Osteoblast (primary cell): ENCODE results near the gene SIX5. TPM values are rescaled to one million over a fixed set of nuclear protein-coding genes. Genes with fewer than 3 reads are reported as not detected.
A peak's percentile ranks its signal among the peaks of the same experiment; 100 is the strongest.

Experiments used
- DNase-seq: peaks from one replicate; pipeline ENCODE4 v3.0.0; 2011; ENCODE audit warnings: low spot score, mixed read lengths; ENCODE audit not compliant: insufficient read length; ENCODE audit errors: missing footprints
- H2AFZ ChIP-seq: 2 replicates; pipeline ENCODE4 v1.6.0; 2011; ENCODE audit warnings: mild to moderate bottlenecking, low read length
- H3K27ac ChIP-seq: 2 replicates; pipeline ENCODE4 v1.5.1; 2011; ENCODE audit warnings: mild to moderate bottlenecking, low read depth, low read length, moderate library complexity
- H3K27me3 ChIP-seq: 2 replicates; pipeline ENCODE4 v1.6.0; 2012; ENCODE audit warnings: mild to moderate bottlenecking, control low read depth, inconsistent platforms, low read length, moderate library complexity; ENCODE audit not compliant: insufficient read depth
- H3K36me3 ChIP-seq: 2 replicates; pipeline ENCODE4 v1.5.1; 2011; ENCODE audit warnings: mild to moderate bottlenecking, low read length, control low read depth, moderate library complexity; ENCODE audit not compliant: insufficient read depth
- H3K4me1 ChIP-seq: 2 replicates; pipeline ENCODE4 v1.5.1; 2011; ENCODE audit warnings: mild to moderate bottlenecking, low read length, control low read depth, moderate library complexity; ENCODE audit not compliant: insufficient read depth
- H3K4me2 ChIP-seq: 2 replicates; pipeline ENCODE4 v1.6.0; 2011; ENCODE audit warnings: mild to moderate bottlenecking, low read length; ENCODE audit not compliant: insufficient read depth
- H3K4me3 ChIP-seq: fragments of 200-600 bp; sonication (generic); 3 replicates; pipeline ENCODE4 v1.5.1; 2012; ENCODE audit warnings: mild to moderate bottlenecking, low read length, inconsistent platforms; ENCODE audit not compliant: insufficient read depth
- H3K79me2 ChIP-seq: 2 replicates; pipeline ENCODE4 v1.6.0; 2012; ENCODE audit warnings: mild to moderate bottlenecking, low read length, control low read depth, inconsistent platforms; ENCODE audit not compliant: insufficient read depth
- H3K9me3 ChIP-seq: 2 replicates; pipeline ENCODE4 v1.5.1; 2011; ENCODE audit warnings: low read depth, low read length, control low read depth
- H4K20me1 ChIP-seq: 2 replicates; pipeline ENCODE4 v1.6.0; 2012; ENCODE audit warnings: mild to moderate bottlenecking, low read length, control low read depth; ENCODE audit not compliant: insufficient read depth
- total RNA-seq: library from RNA; depleted of rRNA; stranded (reverse); fragments of >200 nt; gene quantifications from 2 replicates; pipeline ENCODE4 v1.2.3, GENCODE V29; 2012
- TF ChIP-seq, protein P1 (sequence below): IDR thresholded peaks from 2 replicates; pipeline ENCODE4 v1.5.1; 2011; ENCODE audit warnings: mild to moderate bottlenecking, low read depth, low read length, moderate library complexity; ENCODE audit errors: extremely low read depth

SIX5 gene
- total RNA-seq, 1 donor, result 11.6 TPM

DNA sequence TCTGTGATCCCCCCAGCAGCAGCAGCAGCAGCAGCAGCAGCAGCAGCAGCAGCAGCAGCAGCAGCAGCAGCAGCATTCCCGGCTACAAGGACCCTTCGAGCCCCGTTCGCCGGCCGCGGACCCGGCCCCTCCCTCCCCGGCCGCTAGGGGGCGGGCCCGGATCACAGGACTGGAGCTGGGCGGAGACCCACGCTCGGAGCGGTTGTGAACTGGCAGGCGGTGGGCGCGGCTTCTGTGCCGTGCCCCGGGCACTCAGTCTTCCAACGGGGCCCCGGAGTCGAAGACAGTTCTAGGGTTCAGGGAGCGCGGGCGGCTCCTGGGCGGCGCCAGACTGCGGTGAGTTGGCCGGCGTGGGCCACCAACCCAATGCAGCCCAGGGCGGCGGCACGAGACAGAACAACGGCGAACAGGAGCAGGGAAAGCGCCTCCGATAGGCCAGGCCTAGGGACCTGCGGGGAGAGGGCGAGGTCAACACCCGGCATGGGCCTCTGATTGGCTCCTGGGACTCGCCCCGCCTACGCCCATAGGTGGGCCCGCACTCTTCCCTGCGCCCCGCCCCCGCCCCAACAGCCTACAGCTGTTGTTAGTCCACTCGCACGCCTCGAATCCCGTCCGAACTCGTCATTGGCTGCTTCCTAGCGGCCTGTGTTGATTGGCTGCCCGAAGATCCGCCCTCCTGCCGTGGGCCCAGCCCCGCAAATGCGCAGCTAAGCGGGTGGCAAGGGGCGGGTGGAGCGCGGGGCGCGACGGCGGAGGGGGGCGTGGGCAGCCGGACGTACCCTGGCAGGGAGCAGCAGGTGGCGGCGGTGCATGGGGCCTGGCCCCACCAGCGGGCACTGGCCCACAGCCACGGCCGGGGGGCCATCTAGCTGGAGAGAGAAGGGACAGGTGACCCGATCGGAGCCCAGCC is 1.4 kb upstream of the SIX5 start:
- Histone ChIP-seq H3K4me2 (peak overlapping the region; percentile 87), H3K9me3 (no peaks in the 10 kb centered on the region), H3K4me1 (peaks cover 23% of the 10 kb centered on the region), H4K20me1 (peaks cover 11% of the 10 kb centered on the region), H3K4me3 (peak overlapping the region; percentile 76), H3K27ac (peak overlapping the region; percentile 47), H3K79me2 (peaks cover 8% of the 10 kb centered on the region), H3K36me3 (peaks cover 34% of the 10 kb centered on the region), H2AFZ (no peak overlapping the region), H3K27me3 (no peaks in the 10 kb centered on the region)
- DNase-seq, result peak; percentile 100
- TF ChIP-seq, protein P1, sequence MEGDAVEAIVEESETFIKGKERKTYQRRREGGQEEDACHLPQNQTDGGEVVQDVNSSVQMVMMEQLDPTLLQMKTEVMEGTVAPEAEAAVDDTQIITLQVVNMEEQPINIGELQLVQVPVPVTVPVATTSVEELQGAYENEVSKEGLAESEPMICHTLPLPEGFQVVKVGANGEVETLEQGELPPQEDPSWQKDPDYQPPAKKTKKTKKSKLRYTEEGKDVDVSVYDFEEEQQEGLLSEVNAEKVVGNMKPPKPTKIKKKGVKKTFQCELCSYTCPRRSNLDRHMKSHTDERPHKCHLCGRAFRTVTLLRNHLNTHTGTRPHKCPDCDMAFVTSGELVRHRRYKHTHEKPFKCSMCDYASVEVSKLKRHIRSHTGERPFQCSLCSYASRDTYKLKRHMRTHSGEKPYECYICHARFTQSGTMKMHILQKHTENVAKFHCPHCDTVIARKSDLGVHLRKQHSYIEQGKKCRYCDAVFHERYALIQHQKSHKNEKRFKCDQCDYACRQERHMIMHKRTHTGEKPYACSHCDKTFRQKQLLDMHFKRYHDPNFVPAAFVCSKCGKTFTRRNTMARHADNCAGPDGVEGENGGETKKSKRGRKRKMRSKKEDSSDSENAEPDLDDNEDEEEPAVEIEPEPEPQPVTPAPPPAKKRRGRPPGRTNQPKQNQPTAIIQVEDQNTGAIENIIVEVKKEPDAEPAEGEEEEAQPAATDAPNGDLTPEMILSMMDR, result peak; percentile 77

DNA sequence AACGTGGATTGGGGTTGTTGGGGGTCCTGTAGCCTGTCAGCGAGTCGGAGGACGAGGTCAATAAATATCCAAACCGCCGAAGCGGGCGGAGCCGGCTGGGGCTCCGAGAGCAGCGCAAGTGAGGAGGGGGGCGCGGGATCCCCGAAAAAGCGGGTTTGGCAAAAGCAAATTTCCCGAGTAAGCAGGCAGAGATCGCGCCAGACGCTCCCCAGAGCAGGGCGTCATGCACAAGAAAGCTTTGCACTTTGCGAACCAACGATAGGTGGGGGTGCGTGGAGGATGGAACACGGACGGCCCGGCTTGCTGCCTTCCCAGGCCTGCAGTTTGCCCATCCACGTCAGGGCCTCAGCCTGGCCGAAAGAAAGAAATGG is 754 bp upstream of the SIX5 start:
- DNase-seq, result no peak
- peak overlapping the region; percentile 69 for H3K27ac ChIP-seq

GRCh38 chr19:45768655-45768983 is 433 bp downstream of the SIX5 start:
- Histone ChIP-seq H3K27me3 (no peaks in the 10 kb centered on the region), H4K20me1 (peaks cover 11% of the 10 kb centered on the region), H3K79me2 (peaks cover 8% of the 10 kb centered on the region), H3K4me1 (peaks cover 23% of the 10 kb centered on the region), H3K9me3 (no peaks in the 10 kb centered on the region), H3K36me3 (peaks cover 25% of the 10 kb centered on the region), H2AFZ (no peak overlapping the region), H3K27ac (peak overlapping the region; percentile 79), H3K4me3 (peak overlapping the region; percentile 76), H3K4me2 (peak overlapping the region; percentile 96)
- peak; percentile 95 for DNase-seq
- TF ChIP-seq, protein P1, result no peak

More for the DNA sequence above, 754 bp upstream of the SIX5 start:
- H3K79me2 ChIP-seq, result peaks cover 8% of the 10 kb centered on the region
- peak overlapping the region; percentile 76 for H3K4me3 ChIP-seq
- H3K4me2 ChIP-seq, result peak overlapping the region; percentile 87
- H4K20me1 ChIP-seq, result peaks cover 11% of the 10 kb centered on the region
- no peak overlapping the region for H2AFZ ChIP-seq
- H3K9me3 ChIP-seq, result no peaks in the 10 kb centered on the region
- H3K36me3 ChIP-seq, result peaks cover 31% of the 10 kb centered on the region
- H3K27me3 ChIP-seq, result no peaks in the 10 kb centered on the region
- H3K4me1 ChIP-seq, result peaks cover 23% of the 10 kb centered on the region
- TF ChIP-seq, protein P1, result no peak

DNA sequence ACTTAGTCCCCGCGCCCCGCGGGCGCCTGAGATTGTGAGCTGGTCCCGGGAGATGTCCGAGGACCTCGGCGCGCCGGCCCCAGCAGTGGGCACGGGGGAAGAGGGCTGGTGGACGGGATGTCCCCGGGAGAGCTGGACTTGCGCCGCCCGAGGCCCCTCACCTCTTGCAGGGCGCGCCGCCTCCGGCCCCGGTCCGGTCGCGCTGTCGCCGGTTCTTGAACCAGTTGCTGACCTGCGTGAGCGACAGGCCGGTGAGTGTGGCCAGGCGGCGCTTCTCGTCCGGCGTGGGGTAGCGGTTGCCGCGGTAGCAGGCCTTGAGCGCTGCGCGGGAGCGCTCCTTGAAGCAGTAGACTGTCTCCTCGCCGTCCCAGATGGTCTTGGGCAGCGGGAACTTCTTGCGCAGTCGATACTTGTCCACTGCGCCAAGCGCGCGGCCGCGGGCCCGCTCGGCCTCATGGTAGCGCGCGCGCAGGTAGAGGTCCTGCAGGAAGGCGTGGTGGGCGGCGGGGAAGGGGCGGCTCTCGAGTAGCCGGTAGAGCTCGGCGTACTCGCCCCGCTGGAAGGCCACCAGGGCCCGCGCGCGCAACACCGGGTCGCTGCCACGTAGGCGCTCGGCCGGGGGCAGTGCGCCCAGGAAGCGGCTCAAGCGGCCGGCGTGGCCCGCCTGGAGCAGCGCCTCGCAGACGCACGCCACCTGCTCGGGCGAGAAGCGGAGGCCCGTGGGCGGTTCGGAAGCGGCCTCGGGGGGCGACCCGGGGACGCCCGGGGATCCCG is 984 bp downstream of the SIX5 start:
- Histone ChIP-seq H2AFZ (no peak overlapping the region), H3K9me3 (no peaks in the 10 kb centered on the region), H3K79me2 (peaks cover 8% of the 10 kb centered on the region), H3K4me2 (peak overlapping the region; percentile 96), H3K36me3 (peaks cover 19% of the 10 kb centered on the region), H3K27me3 (no peaks in the 10 kb centered on the region), H4K20me1 (peaks cover 11% of the 10 kb centered on the region), H3K4me3 (peak overlapping the region; percentile 76), H3K4me1 (peaks cover 23% of the 10 kb centered on the region), H3K27ac (peak overlapping the region; percentile 79)
- TF ChIP-seq, protein P1, result no peak
- peak; percentile 93 for DNase-seq
